Mucosa of rectum (tissue), 2 donors: ENCODE results near the gene ADAMTS17.

ENCODE experiments used
- H3K27ac ChIP-seq, 2 donors: one replicate each; pipeline ENCODE4 v1.7.0; 2013; ENCODE audit warnings: inconsistent platforms in 2 of 2, low read depth in 2 of 2, low read length in 2 of 2
- H3K27me3 ChIP-seq, 2 donors: one replicate each; pipeline ENCODE4 v1.7.0; 2013; ENCODE audit warnings: low read length in 2 of 2; ENCODE audit not compliant: control insufficient read depth in 2 of 2, insufficient read depth in 2 of 2
- H3K36me3 ChIP-seq, 2 donors: one replicate each; pipeline ENCODE4 v1.7.0; 2013; ENCODE audit warnings: low read length in 2 of 2; ENCODE audit not compliant: control insufficient read depth in 2 of 2, insufficient read depth in 2 of 2
- H3K4me1 ChIP-seq, 2 donors: one replicate each; pipeline ENCODE4 v1.7.0; 2013; ENCODE audit warnings: low read length in 2 of 2, mild to moderate bottlenecking in 1 of 2; ENCODE audit not compliant: control insufficient read depth in 2 of 2, insufficient read depth in 2 of 2
- H3K4me3 ChIP-seq, 2 donors: one replicate each; pipeline ENCODE4 v1.7.0; 2013; ENCODE audit warnings: low read length in 2 of 2
- H3K9ac ChIP-seq, 2 donors: one replicate each; pipeline ENCODE4 v1.7.0; 2013; ENCODE audit warnings: low read length in 2 of 2, low read depth in 1 of 2, mild to moderate bottlenecking in 1 of 2
- H3K9me3 ChIP-seq, 2 donors: one replicate each; pipeline ENCODE4 v1.7.0; 2013; ENCODE audit warnings: low read length in 2 of 2; ENCODE audit not compliant: control insufficient read depth in 2 of 2
- donor health status: healthy.
- donor health status: Normal muscosa, but diverticular disease.

ADAMTS17 gene

GRCh38 chr15:100160953-100161352 is 180.8 kb downstream of the ADAMTS17 start:
- Histone ChIP-seq H3K27me3 (no peaks in the 10 kb centered on the region), H3K9me3 (no peaks in the 10 kb centered on the region), H3K4me1 (no peaks in the 10 kb centered on the region), H3K27ac (no peak overlapping the region), H3K36me3 (no peaks in the 10 kb centered on the region), H3K4me3 (no peak overlapping the region), H3K9ac (no peak overlapping the region)

GRCh38 chr15:100159436-100159835 is 182.3 kb downstream of the ADAMTS17 start:
- Histone ChIP-seq H3K27me3 (no peaks in the 10 kb centered on the region), H3K4me1 (no peaks in the 10 kb centered on the region), H3K4me3 (no peak overlapping the region), H3K9ac (no peak overlapping the region), H3K9me3 (no peaks in the 10 kb centered on the region), H3K27ac (no peak overlapping the region), H3K36me3 (no peaks in the 10 kb centered on the region)

- H3K9me3 ChIP-seq = no peaks in the 10 kb centered on the region
- no peaks in the 10 kb centered on the region for H3K27me3 ChIP-seq
- H3K27ac ChIP-seq = no peak overlapping the region
- no peak overlapping the region for H3K4me3 ChIP-seq
- no peaks in the 10 kb centered on the region for H3K4me1 ChIP-seq
- no peak overlapping the region for H3K9ac ChIP-seq
- no peaks in the 10 kb centered on the region for H3K36me3 ChIP-seq
Measured at GRCh38 chr15:100158356-100158755, 183.4 kb downstream of the ADAMTS17 start.

- Histone ChIP-seq H3K4me3 (no peak overlapping the region), H3K9me3 (no peaks in the 10 kb centered on the region), H3K27ac (no peak overlapping the region), H3K27me3 (no peaks in the 10 kb centered on the region), H3K4me1 (no peaks in the 10 kb centered on the region), H3K9ac (no peak overlapping the region), H3K36me3 (no peaks in the 10 kb centered on the region)
Measured at GRCh38 chr15:100156201-100156600, 185.6 kb downstream of the ADAMTS17 start.

GRCh38 chr15:100154338-100154737 is 187.4 kb downstream of the ADAMTS17 start:
- Histone ChIP-seq H3K27me3 (no peaks in the 10 kb centered on the region), H3K9ac (no peak overlapping the region), H3K4me3 (no peak overlapping the region), H3K27ac (no peak overlapping the region), H3K9me3 (no peaks in the 10 kb centered on the region), H3K4me1 (no peaks in the 10 kb centered on the region), H3K36me3 (no peaks in the 10 kb centered on the region)

- Histone ChIP-seq H3K36me3 (no peaks in the 10 kb centered on the region), H3K27ac (no peak overlapping the region), H3K4me1 (no peaks in the 10 kb centered on the region), H3K9ac (no peak overlapping the region), H3K27me3 (no peaks in the 10 kb centered on the region), H3K4me3 (no peak overlapping the region), H3K9me3 (peaks cover under 1 to 7% of the 10 kb centered on the region in 2 donors)
Measured at GRCh38 chr15:100152463-100152862, 189.3 kb downstream of the ADAMTS17 start.

- Histone ChIP-seq H3K36me3 (no peaks in the 10 kb centered on the region), H3K27ac (no peak overlapping the region), H3K27me3 (no peaks in the 10 kb centered on the region), H3K4me3 (no peak overlapping the region), H3K4me1 (no peaks in the 10 kb centered on the region), H3K9ac (no peak overlapping the region), H3K9me3 (peaks cover 4 to 9% of the 10 kb centered on the region in 2 donors)
Measured at GRCh38 chr15:100150906-100151305, 190.9 kb downstream of the ADAMTS17 start.

- Histone ChIP-seq H3K4me1 (no peaks in the 10 kb centered on the region), H3K9ac (no peak overlapping the region), H3K27ac (no peak overlapping the region), H3K27me3 (no peaks in the 10 kb centered on the region), H3K36me3 (no peaks in the 10 kb centered on the region), H3K4me3 (no peak overlapping the region), H3K9me3 (peaks cover 4 to 9% of the 10 kb centered on the region in 2 donors)
Measured at GRCh38 chr15:100147828-100148227, 193.9 kb downstream of the ADAMTS17 start.

GRCh38 chr15:100143378-100143777 is 198.4 kb downstream of the ADAMTS17 start:
- Histone ChIP-seq H3K9ac (no peak overlapping the region), H3K4me1 (no peaks in the 10 kb centered on the region), H3K9me3 (peaks cover 4 to 5% of the 10 kb centered on the region in 2 donors), H3K36me3 (no peaks in the 10 kb centered on the region), H3K27ac (no peak overlapping the region), H3K4me3 (no peak overlapping the region), H3K27me3 (no peaks in the 10 kb centered on the region)

GRCh38 chr15:100141311-100142001 is 200.3 kb downstream of the ADAMTS17 start:
- Histone ChIP-seq H3K27me3 (no peaks in the 10 kb centered on the region), H3K4me1 (no peaks in the 10 kb centered on the region), H3K9ac (no peak overlapping the region), H3K27ac (no peak overlapping the region), H3K36me3 (no peaks in the 10 kb centered on the region), H3K4me3 (no peak overlapping the region), H3K9me3 (no peaks in the 10 kb centered on the region)
